Measurements from ENCODE around the gene OR51E1. TPM values are rescaled to one million over a fixed set of nuclear protein-coding genes. Genes with fewer than 3 reads are reported as not detected.

The OR51E1 gene
- total RNA-seq, 1 donor from 2014 or later = not detected

Other genes with a start within 250 kb of the OR51E1 start
- not detected for gene OR52K2, start 194.7 kb upstream of the OR51E1 start, total RNA-seq
- gene OR52K1, start 161.3 kb upstream of the OR51E1 start, total RNA-seq = not detected
- gene OR52M1, start 98.8 kb upstream of the OR51E1 start, total RNA-seq = not detected
- gene OR52I2, start 62.2 kb upstream of the OR51E1 start, total RNA-seq = not detected
- not detected for gene OR52I1, start 49.9 kb upstream of the OR51E1 start, total RNA-seq
- gene TRIM68, start 35.8 kb upstream of the OR51E1 start, total RNA-seq = 4.7 TPM
- gene OR51D1, start 6.5 kb upstream of the OR51E1 start, total RNA-seq = not detected
- gene OR51E2, start 53.9 kb downstream of the OR51E1 start, total RNA-seq = not detected
- gene MMP26, start 60.8 kb downstream of the OR51E1 start, total RNA-seq = not detected
- gene OR51F1, start 126.0 kb downstream of the OR51E1 start, total RNA-seq = not detected
- not detected for gene OR52R1, start 160.4 kb downstream of the OR51E1 start, total RNA-seq
- gene OR51F2, start 177.3 kb downstream of the OR51E1 start, total RNA-seq = not detected
- not detected for gene OR51S1, start 205.2 kb downstream of the OR51E1 start, total RNA-seq
- gene OR51T1, start 237.9 kb downstream of the OR51E1 start, total RNA-seq = not detected